Testis (tissue), 2 donors: Measurements from ENCODE around the gene STON2.

Source experiments
- POLR2A ChIP-seq: fragments of 450-650 bp; IDR thresholded peaks from one replicate; pipeline ENCODE4 v1.6.1; 2017; ENCODE audit warnings: antibody characterized with exemption, mild to moderate bottlenecking, moderate library complexity
- TF ChIP-seq, protein P1 (sequence below), 3 experiments: fragments of 450-650 bp in 2 of 3; fragments of 200-600 bp in 1 of 3; sonication (generic) in 1 of 3; IDR thresholded peaks; one replicate each; pipeline ENCODE4 v1.5.1; 2016 to 2019; ENCODE audit warnings: antibody characterized with exemption in 3 of 3, mild to moderate bottlenecking in 2 of 3, moderate library complexity in 1 of 3

DNA sequence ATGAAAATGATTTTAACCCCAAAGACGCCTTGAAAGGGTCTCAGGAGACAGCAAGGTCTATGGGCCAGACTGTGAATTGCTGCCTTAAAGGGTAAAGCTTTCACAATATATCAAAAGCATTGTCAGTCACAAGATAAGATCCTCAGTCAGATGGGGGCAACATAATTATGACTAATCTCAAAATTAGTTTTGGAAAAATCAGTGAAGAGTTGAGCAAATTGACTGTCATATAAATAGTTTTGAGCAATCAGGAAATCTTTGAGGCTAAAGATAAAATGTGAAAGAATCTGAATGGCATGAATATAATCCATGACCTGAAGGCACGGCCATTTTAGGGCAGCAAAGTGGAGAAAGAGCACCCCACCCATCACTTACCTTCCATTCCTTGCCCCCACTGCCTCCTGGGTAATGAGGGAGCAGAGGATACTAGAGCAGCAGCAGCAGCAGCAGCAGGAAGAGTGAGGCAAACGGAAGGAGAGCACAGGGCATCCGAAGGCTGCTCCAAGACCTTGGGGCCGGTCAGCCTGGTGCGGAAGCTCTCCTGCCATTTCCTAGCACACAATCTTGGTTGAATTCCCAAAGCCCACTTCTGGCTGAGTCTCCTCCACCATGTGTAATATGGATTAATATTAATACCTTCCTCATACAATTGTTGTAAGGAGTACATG, 7.0 kb downstream of the STON2 start:
- TF ChIP-seq, protein P1, sequence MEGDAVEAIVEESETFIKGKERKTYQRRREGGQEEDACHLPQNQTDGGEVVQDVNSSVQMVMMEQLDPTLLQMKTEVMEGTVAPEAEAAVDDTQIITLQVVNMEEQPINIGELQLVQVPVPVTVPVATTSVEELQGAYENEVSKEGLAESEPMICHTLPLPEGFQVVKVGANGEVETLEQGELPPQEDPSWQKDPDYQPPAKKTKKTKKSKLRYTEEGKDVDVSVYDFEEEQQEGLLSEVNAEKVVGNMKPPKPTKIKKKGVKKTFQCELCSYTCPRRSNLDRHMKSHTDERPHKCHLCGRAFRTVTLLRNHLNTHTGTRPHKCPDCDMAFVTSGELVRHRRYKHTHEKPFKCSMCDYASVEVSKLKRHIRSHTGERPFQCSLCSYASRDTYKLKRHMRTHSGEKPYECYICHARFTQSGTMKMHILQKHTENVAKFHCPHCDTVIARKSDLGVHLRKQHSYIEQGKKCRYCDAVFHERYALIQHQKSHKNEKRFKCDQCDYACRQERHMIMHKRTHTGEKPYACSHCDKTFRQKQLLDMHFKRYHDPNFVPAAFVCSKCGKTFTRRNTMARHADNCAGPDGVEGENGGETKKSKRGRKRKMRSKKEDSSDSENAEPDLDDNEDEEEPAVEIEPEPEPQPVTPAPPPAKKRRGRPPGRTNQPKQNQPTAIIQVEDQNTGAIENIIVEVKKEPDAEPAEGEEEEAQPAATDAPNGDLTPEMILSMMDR (IDR thresholded peaks at IDR 0.05) = no peak
- no peak for TF ChIP-seq POLR2A
